T47D (cell line): ENCODE data around the gene ITLN2.
A peak's percentile ranks its signal among the peaks of the same experiment; 100 is the strongest.
"Not testable (repeated sequence)": the region's sequence is repeated elsewhere in the genome, so short reads cannot be mapped to it uniquely, and the experiment has no call there.

Source experiments
- DNase-seq, 2 experiments: peaks; one replicate each; pipeline versions ENCODE4 v3.0.0 to v3.0.0-alpha.2; 2011 to 2012; ENCODE audit warnings: low read depth in 1 of 2, low spot score in 1 of 2
- JUND ChIP-seq: IDR thresholded peaks from 2 replicates; pipeline ENCODE4 v1.6.1; 2012; ENCODE audit warnings: low read depth
- in situ Hi-C: cut with HindIII; loops from 2 replicates; pipeline ENCODE4 v1.10.0; 2016; ENCODE audit warnings: low sequenced_read_pairs, low pct_unique_long_range_greater_than_20kb

ITLN2 gene

DNA sequence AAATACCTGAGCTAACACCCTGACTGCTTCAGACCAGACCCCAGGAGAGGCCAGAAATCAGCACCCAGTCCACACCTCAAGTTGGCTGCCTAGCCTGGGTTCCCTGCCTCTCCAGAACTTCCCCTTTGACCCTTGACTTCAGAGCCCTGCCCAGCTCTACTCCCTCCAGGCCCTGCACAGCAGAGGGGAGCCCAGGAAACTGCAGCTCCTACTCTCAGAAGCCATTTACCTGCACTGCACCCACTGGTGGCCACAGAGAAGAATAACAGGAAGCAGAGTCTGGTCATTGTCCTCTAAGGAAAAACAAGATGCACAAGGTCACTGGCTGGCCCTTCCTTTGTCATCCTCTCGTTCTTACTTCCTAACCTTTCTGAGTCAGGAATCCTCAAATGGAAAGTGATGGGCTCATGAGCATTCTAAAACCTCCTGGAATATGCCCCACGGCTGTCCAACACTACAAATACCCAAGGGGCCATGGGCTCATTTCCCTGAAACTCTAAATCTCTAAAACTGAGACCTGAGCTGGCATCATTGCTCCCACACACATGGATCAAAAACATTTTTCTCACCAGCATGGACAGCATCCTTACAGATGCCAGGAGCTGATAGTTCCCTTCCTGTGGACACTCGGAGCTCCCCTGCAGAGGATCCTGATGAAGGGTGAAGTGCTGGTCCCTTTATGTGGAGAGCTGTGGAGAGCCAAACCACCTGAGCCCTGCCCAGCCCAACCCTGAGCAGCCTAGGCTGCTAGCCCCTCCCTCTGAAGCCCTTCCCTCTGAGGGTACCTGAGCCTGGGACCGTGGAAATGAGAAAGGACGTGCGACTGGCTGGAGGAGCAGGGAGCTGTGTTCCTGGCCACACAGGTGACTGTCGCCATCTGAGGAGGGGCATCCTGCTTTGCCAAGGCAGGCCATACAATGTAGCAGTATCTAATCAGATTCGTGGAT lies at the start of gene ITLN2:
Gene ITLN2, minus strand, starts transcription at position 652 of the 947 bp plus-strand sequence. Its CDS starts 68 bp downstream, at position 584.
- peak in 1 of 2 experiments; percentile 77 for DNase-seq
- in situ Hi-C loops, result no loop called here

DNA sequence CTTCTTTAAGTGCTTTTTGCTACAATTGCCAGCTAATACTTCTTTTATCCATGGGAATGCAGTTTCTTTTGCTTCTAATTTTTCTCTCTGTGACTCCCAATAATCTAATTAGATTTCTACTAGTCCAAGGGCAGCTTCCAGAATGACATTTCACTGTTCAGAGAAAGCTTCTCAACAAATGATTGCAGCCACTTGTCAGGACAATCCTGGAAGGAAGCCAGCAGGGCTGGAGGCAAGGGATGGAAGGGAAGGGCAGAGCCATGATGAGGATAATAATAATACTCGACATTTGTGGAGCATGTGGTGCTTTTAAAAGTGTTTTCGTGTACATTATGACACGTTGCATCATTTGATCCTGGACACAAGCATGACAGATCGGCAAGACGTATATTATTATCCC lies 46.9 kb upstream of the ITLN2 start:
- DNase-seq, result no peak
- in situ Hi-C loops, result no loop called here
- no peak for TF ChIP-seq JUND

More for the DNA sequence above, at the start of gene ITLN2:
- TF ChIP-seq JUND, result no peak

DNA sequence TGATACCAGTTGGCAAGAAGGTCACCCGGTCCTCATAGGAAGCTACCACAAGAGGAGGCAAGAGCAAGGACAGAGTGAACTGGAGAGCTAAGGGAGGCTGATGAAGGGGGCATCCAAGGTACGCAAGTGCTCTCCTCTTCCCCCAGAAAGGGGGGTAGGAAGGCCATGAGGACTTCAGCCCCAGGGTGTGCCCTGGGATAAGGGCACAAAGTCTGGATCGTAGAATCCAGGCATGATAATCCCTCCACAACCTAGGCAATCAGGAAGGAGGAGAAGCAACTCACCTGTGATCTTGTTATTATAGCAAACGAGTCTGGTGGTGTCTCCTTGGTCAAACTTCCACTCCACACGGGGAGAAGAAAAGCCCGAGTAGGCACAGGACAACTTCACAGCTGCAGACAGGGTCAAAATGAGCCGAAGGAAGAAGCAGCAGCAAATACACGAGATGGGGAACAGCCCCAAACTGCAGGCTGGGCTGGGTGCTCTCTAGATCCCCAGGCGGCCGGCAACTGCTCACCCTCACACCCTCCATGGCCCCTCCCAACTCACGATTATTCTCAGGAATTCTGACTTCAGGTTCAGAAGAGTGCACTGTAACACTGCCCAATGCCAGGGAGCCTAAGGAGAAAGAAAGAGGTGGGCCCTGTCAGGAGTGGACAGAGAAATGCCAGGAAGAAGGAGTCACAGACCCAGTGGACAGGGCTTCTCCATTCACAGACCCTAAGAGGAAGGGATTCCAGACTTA lies 46.3 kb upstream of the ITLN2 start:
- in situ Hi-C loops, result no loop called here
- no peak for DNase-seq
- no peak for TF ChIP-seq JUND

DNA sequence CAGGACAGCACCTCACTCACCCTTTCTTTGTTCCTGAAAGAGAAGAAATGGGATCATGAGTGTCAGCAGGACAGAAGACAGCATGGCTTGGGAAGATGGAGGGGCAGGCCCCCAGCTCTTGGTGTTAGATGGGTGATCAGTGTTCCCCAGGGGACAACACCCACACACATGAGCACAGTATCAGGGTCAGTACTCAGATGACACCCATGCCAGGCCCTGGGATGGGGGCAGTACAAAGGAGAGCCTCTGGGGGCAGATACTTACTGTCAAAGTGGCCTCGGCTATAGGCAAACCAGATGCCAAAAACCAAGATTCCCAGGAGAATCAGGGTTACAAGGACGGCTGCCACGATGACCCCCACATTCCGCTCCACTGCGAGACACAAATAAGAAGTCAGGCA lies 44.8 kb upstream of the ITLN2 start:
- DNase-seq, result no peak
- in situ Hi-C loops, result no loop called here
- no peak for TF ChIP-seq JUND

DNA sequence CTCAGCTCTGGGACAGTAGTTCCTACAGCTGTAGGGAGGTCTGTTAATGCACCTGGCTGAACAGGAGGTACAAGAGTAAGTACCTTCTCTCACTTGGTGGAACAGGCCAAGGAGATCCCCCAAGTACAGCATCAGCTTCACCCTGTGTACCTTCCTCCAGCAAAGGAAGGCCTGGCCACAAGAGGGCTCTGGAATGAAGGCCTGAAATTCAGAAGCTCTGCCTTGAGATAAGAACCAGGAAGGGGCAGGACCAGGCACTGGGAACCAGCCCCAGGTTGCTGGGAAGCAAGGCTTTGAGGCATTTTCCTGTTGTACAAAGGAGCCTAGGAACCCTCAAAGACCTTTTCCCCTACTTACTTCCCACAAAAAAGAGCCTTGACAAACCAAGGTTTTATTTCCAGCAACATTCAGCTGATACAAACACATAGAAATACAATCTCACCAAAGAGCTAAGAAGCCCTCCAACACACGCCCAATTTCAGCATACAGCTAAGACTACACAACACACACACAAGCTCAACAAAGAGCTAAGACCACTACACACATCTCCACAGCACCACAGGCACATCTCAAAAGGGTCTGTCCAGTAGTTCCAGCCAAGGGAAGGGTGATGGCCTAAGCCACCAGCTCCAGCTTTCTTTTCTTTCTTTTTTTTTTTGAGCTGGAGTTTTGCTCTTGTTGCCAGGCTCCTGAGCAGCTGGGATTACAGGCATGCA lies 42.9 kb upstream of the ITLN2 start:
- TF ChIP-seq JUND, result no peak
- DNase-seq, result peak; percentile 62 to 78
- in situ Hi-C loops, result no loop called here

DNA sequence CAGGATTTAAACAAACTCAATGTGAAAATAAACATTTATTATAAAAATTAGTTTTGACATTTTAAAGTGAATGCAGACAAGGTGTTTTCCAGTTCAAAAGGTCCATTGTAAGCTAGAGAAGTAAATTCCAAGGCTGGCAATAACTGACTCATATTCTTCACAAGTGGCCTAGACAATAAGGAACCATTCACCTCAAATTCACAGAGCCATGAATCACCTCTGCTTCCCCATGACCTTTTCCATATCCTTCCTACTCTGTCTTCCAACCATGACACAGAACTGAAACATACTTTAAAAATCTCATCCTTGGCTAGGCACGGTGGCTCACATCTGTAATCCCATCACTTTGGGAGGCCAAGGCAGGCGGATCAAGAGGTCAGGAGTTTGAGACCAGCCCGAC lies 41.6 kb upstream of the ITLN2 start:
- in situ Hi-C loops, result no loop called here
- DNase-seq, result no peak
- TF ChIP-seq JUND, result no peak

DNA sequence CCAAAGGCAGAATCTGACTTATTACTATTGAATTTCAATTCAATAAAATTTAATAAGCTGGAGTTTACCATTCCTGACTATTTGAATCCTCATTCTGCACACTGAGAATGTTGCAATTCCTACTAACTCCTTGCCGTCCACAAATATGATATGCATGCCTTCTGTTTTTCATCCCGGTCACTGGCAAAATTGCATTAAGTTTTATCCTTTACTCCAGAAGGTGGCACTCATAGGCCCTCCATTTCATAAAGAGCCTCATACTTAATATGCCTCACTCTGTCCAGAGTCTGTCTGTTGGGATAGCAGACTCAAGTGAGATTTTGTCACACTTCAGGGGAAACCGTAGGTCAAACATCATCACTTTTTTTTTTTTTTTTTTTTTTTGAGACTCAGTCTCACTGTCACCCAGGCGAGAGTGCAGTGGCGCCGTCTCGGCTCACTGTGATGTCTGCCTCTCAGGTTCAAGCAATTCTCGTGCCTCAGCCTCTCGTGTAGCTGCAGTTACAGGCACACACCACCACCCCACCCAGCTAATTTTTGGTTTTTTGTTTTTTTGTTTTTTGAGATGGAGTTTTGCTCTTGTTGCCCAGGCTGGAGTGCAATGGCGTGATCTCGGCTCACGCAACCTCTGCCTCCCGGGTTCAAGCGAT lies 39.1 kb upstream of the ITLN2 start:
- peak in 1 of 2 experiments; percentile 74 for DNase-seq
- in situ Hi-C loops, result no loop called here

DNA sequence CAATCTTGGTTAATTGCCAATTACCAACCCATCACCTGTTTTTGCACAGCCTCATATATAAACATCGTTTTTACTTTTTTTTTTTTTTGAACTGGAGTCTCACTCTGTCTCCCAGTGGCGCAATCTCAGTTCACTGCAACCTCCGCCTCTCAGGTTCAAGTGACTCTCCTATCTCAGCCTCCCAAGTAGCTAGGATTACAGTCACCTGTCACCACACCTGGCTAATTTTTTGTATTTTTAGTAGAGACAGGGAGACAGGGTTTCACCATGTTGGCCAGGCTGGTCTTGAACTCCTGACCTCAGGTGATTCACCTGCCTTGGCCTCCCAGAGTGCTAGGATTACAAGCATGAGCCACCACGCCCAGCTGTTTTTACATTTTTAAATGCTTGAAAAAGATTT lies 37.4 kb upstream of the ITLN2 start:
- in situ Hi-C loops, DNase-seq: not testable (repeated sequence)

More for the DNA sequence above, 39.1 kb upstream of the ITLN2 start:
- TF ChIP-seq JUND, result no peak

DNA sequence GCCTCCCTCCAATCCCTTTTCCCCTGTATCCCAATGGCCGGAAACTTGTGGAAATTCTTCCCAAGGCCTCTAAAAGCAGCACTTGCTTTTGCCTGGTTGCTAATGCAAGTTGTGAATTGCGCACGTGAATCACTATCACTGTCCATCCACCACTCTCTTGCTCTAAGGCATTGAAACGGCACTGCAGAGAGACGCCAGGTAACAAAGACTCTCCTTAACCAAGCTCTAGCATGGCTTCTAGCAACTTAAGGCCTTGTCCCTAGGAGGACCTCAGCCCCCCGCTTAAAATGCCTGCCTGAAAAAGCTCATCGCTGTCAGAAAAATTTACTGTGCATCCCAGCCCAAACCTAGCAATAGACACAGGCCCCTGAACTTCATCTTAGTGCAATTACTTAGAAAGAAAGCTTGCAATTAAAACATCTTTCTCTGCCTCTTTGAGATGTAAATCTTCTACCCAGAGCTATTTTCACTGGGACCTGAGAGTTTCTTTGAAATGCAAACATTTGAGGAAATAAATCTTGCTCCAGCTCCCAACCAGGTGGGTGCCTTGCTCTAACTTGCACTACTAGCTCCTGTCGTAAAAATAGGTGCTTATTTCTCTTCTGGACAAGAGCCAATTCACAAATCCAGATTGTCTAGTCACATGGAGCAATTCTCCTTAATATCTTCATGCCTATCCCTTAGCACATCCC lies 32.9 kb upstream of the ITLN2 start:
- DNase-seq, result no peak
- no peak for TF ChIP-seq JUND
- in situ Hi-C loops, result no loop called here

DNA sequence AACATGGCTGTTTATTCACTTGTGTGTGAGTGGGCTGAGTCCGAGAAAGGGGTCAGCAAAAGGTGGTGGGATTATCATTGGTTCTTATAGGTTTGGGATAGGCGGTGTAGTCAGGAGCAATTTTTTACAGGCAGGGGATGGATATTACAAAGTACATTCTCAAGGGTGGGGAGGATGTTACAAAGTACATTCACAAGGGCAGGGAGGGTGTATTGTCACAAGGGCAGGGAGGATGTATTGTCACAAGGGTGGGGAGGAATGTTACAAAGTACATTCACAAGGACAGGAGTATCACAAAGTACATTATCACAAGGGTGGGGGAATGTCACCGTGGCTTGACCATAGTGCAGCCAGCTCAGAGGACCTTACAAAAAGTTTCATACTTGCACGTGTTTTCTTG lies 31.1 kb upstream of the ITLN2 start:
- DNase-seq, result no peak
- in situ Hi-C loops, result no loop called here
- TF ChIP-seq JUND, result no peak

DNA sequence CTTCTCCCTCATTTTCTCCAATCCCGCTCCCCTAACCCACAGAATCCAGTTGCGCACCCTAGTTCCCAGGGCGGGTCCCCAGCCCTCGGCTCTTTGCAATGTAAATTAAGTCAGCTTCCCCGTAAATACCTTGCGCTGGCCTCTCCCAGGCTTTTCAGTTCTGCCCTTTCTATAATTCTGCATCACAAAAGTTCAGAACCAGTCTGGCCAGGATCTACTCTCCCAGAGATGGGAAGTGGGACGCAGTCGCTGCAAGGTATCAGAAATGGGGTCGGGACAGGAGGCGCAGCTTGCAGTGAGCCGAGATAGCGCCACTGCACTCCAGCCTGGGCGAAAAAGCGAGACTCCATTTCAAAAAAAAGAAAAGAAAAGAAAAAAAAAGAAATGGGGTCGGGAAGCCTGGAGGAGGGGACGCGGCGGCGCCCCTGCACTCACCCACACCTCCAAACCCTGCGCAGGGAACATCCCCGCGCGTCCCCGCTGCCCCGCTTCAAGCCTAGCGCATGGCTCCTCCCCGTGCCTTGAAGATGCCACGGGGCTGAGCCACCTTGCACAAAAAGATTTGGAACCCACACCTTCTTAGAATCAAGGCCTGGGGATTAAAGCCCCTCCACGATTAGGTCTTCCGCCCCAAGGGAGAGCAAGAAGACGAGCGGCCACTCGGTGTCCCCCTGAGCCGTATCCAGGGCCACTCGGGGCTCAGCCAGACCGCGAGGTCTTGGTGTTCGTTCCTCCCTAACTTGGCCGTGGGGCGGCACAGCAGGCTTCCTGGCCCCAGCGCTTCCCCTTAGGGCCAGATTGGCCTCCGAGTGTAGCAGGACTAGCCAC lies 27.2 kb upstream of the ITLN2 start:
- TF ChIP-seq JUND, result no peak
- DNase-seq, result no peak
- in situ Hi-C loops, result no loop called here
